Mononuclear cell (primary cell): ENCODE measurements around the gene MGME1. TPM values are rescaled to one million over a fixed set of nuclear protein-coding genes. Genes with fewer than 3 reads are reported as not detected.

Experiments
- H3K27me3 ChIP-seq: 2 replicates; pipeline ENCODE4 v1.6.0; 2011; ENCODE audit warnings: low read length, control low read depth; ENCODE audit not compliant: insufficient read depth
- H3K4me1 ChIP-seq: 2 replicates; pipeline ENCODE4 v1.5.1; 2011; ENCODE audit warnings: mild to moderate bottlenecking, low read length, control low read depth; ENCODE audit not compliant: insufficient read depth
- H3K4me3 ChIP-seq: 2 replicates; pipeline ENCODE4 v1.5.1; 2011; ENCODE audit warnings: mild to moderate bottlenecking, low read length, moderate library complexity
- H3K9me3 ChIP-seq: 2 replicates; pipeline ENCODE4 v1.5.1; 2011; ENCODE audit warnings: low read depth, mild to moderate bottlenecking, control low read depth, low read length
- total RNA-seq: library from RNA; depleted of rRNA; stranded (reverse); fragments of >200 nt; gene quantifications from one replicate; pipeline ENCODE4 v1.2.3, GENCODE V29; 2012

MGME1 gene
- total RNA-seq, 1 donor: 6.3 TPM

GRCh38 chr20:18032977-18033892 lies 64.4 kb downstream of the MGME1 start:
- H3K27me3 ChIP-seq: no peaks in the 10 kb centered on the region
- H3K9me3 ChIP-seq: no peaks in the 10 kb centered on the region
- no peaks in the 10 kb centered on the region for H3K4me1 ChIP-seq
- H3K4me3 ChIP-seq: no peak overlapping the region

GRCh38 chr20:18034039-18034438 lies 65.2 kb downstream of the MGME1 start:
- Histone ChIP-seq H3K27me3 (no peaks in the 10 kb centered on the region), H3K4me3 (no peak overlapping the region), H3K4me1 (no peaks in the 10 kb centered on the region), H3K9me3 (no peaks in the 10 kb centered on the region)

- Histone ChIP-seq H3K27me3 (no peaks in the 10 kb centered on the region), H3K4me3 (no peak overlapping the region), H3K9me3 (no peaks in the 10 kb centered on the region), H3K4me1 (no peaks in the 10 kb centered on the region)
Observed at GRCh38 chr20:18039063-18039462, 70.2 kb downstream of the MGME1 start.

Other genes with a start within 250 kb of the MGME1 start
- gene SNX5, start 224 bp upstream of the MGME1 start, total RNA-seq: 75.1 TPM
- gene OVOL2, start 88.9 kb downstream of the MGME1 start, total RNA-seq: not detected
- gene KAT14, start 168.8 kb downstream of the MGME1 start, total RNA-seq: 6.4 TPM
- 14.5 TPM for gene PET117, start 168.8 kb downstream of the MGME1 start, total RNA-seq